ENCODE results near the gene GPER1. TPM values are rescaled to one million over a fixed set of nuclear protein-coding genes. Genes with fewer than 3 reads are reported as not detected.

Gene GPER1
- total RNA-seq, 1 experiment from 2014 or later: 1.2 TPM

DNA sequence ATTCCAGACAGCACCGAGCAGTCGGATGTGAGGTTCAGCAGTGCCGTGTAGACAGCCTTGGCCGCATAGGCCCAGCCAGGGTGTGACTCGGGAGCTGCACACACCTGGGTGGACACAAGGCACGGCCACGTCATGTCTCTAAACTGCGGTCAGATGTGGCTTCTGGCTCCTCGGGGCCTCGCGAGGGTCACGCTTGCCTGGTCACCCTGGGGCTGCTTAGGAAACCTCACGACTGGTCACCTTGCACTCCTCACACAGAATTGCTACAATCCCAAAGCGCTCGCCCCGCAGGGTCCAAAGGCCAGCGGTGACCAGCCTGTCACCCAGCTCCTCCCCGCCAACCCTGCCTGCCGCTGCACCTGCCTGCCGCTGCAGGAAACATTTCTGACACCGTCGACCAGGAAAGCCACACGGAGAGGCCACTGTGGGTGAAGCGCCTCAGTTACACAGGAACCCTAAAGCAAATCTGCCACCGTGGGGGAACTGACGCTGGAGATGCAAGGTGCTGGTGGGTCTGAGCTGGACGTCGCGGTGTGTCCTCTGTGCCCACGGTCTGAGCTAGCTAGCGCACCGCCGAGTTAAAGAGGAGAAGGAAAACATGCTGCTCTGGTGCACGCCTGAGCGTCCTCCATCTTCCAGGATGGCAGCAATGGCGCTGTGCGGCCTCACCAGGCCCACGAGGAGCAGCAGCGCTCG lies 5.0 kb downstream of the GPER1 start:
- Histone ChIP-seq H3K9me2 (ENCODE audit: insufficient read depth) (no peaks in the 10 kb centered on the region), H3K27ac (ENCODE audit: low read depth, low read length) (no peak overlapping the region), H2AFZ (ENCODE audit: low read depth, low read length, poor library complexity, severe bottlenecking) (no peak overlapping the region), H3K9me3 (ENCODE audit: control insufficient read depth in 1 of 2, insufficient read depth in 1 of 2, low read depth in 1 of 2, low read length in 2 of 2) (no peaks in the 10 kb centered on the region), H3K4me3 (replicated peaks in 1 of 2; ENCODE audit: low read depth in 1 of 2, low read length in 2 of 2) (no peak overlapping the region), H3K9ac (ENCODE audit: low read length) (no peak overlapping the region), H3K36me3 (ENCODE audit: control insufficient read depth in 1 of 2, insufficient read depth in 2 of 2, low read length in 2 of 2) (0 out of 4 replicates have a peak, but pooled peaks cover 0 to 2% of the 10 kb centered on the region in 2 experiments), H3K79me2 (ENCODE audit: insufficient read depth, low read length) (peaks cover 15% of the 10 kb centered on the region; the same call in 1 of the 2 replicates), H4K20me1 (ENCODE audit: insufficient read depth) (no peaks in the 10 kb centered on the region; the same call in 1 of the 2 replicates), H3K4me2 (ENCODE audit: low read length) (no peak overlapping the region), H3K27me3 (ENCODE audit: insufficient read depth, low read length) (no peaks in the 10 kb centered on the region), H3K4me1 (ENCODE audit: control insufficient read depth in 1 of 2, insufficient read depth in 2 of 2, low read length in 2 of 2) (peaks cover 10 to 14% of the 10 kb centered on the region in 2 experiments)
- ChIA-PET CTCF (no interaction called here), POLR2A (no interaction called here), RAD21 (ENCODE audit: low non-redundant PET in 1 of 2, low total read pairs in 2 of 2, uncharacterized antibody in 2 of 2, unreplicated experiment in 2 of 2) (no interaction called here)
- TF ChIP-seq SRF (IDR thresholded peaks at IDR 0.05; ENCODE audit: low read depth) (no peak), FOSL1 (IDR thresholded peaks at IDR 0.05; ENCODE audit: low read depth) (no peak), MAX (IDR thresholded peaks at IDR 0.05) (no peak), CBX3 (IDR thresholded peaks at IDR 0.05; ENCODE audit: low read depth) (no peak)
- TF ChIP-seq, protein P1, sequence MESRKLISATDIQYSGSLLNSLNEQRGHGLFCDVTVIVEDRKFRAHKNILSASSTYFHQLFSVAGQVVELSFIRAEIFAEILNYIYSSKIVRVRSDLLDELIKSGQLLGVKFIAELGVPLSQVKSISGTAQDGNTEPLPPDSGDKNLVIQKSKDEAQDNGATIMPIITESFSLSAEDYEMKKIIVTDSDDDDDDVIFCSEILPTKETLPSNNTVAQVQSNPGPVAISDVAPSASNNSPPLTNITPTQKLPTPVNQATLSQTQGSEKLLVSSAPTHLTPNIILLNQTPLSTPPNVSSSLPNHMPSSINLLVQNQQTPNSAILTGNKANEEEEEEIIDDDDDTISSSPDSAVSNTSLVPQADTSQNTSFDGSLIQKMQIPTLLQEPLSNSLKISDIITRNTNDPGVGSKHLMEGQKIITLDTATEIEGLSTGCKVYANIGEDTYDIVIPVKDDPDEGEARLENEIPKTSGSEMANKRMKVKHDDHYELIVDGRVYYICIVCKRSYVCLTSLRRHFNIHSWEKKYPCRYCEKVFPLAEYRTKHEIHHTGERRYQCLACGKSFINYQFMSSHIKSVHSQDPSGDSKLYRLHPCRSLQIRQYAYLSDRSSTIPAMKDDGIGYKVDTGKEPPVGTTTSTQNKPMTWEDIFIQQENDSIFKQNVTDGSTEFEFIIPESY (IDR thresholded peaks at IDR 0.05; ENCODE audit: extremely low read depth, insufficient replicate concordance, low read length): no peak
- no peak for ATAC-seq
- no peak for DNase-seq (ENCODE audit: low read depth, low spot score)
- intact Hi-C loops (cut with micrococcal nuclease): no loop called here
- no TSS peak for BruUV-seq (replicated peaks)

- no peaks in the 10 kb centered on the region for H3K9me2 ChIP-seq (ENCODE audit: insufficient read depth)
- peaks cover 5 to 9% of the 10 kb centered on the region in 2 experiments; a peak in 3 of 4 replicates for H3K4me1 ChIP-seq (ENCODE audit: control insufficient read depth in 1 of 2, insufficient read depth in 2 of 2, low read length in 2 of 2)
- H3K9me3 ChIP-seq (ENCODE audit: control insufficient read depth in 1 of 2, insufficient read depth in 1 of 2, low read depth in 1 of 2, low read length in 2 of 2): no peaks in the 10 kb centered on the region
- ChIA-PET CTCF (no interaction called here), POLR2A (no interaction called here), RAD21 (ENCODE audit: low non-redundant PET in 1 of 2, low total read pairs in 2 of 2, uncharacterized antibody in 2 of 2, unreplicated experiment in 2 of 2) (no interaction called here)
- ATAC-seq (no peak), DNase-seq (ENCODE audit: low read depth, low spot score) (no peak)
- H3K9ac ChIP-seq (ENCODE audit: low read length): no peak overlapping the region
- no peak overlapping the region for H3K27ac ChIP-seq (ENCODE audit: low read depth, low read length)
- BruUV-seq (replicated peaks): no TSS peak
- no peak overlapping the region for H2AFZ ChIP-seq (ENCODE audit: low read depth, low read length, poor library complexity, severe bottlenecking)
- H3K36me3 ChIP-seq (ENCODE audit: control insufficient read depth in 1 of 2, insufficient read depth in 2 of 2, low read length in 2 of 2): 0 out of 4 replicates have a peak, but pooled peaks cover 0 to 2% of the 10 kb centered on the region in 2 experiments
- H3K79me2 ChIP-seq (ENCODE audit: insufficient read depth, low read length): peaks cover 15% of the 10 kb centered on the region; the same call in 1 of the 2 replicates
- H3K4me2 ChIP-seq (ENCODE audit: low read length): no peak overlapping the region
- H3K4me3 ChIP-seq (replicated peaks in 1 of 2; ENCODE audit: low read depth in 1 of 2, low read length in 2 of 2): no peak overlapping the region
- no peaks in the 10 kb centered on the region for H4K20me1 ChIP-seq (ENCODE audit: insufficient read depth)
- H3K27me3 ChIP-seq (ENCODE audit: insufficient read depth, low read length): no peaks in the 10 kb centered on the region
- intact Hi-C loops (cut with micrococcal nuclease): no loop called here
- no peak for TF ChIP-seq JUND (IDR thresholded peaks at IDR 0.05)
- no peak for TF ChIP-seq CTCF (IDR thresholded peaks at IDR 0.05 in 2 of 3, conservative IDR thresholded peaks at IDR 0.05 in 1 of 3; ENCODE audit: borderline replicate concordance in 1 of 3, insufficient read depth in 1 of 3, low read depth in 2 of 3, low read length in 2 of 3)
- TF ChIP-seq YY1 (IDR thresholded peaks at IDR 0.05; ENCODE audit: extremely low read depth, insufficient replicate concordance, low read depth, low read length): no peak
- TF ChIP-seq CBX3 (IDR thresholded peaks at IDR 0.05; ENCODE audit: low read depth): no peak
- TF ChIP-seq FOSL1 (IDR thresholded peaks at IDR 0.05; ENCODE audit: low read depth): no peak
- TF ChIP-seq CEBPB (IDR thresholded peaks at IDR 0.05; ENCODE audit: low read depth): no peak
- no peak for TF ChIP-seq SRF (IDR thresholded peaks at IDR 0.05; ENCODE audit: low read depth)
- no peak for TF ChIP-seq TCF7L2 (IDR thresholded peaks at IDR 0.05; ENCODE audit: borderline replicate concordance, extremely low read depth, insufficient read depth, insufficient read length)
- TF ChIP-seq SIN3A (IDR thresholded peaks at IDR 0.05; ENCODE audit: low read depth): no peak
- TF ChIP-seq, protein P1 (IDR thresholded peaks at IDR 0.05; ENCODE audit: extremely low read depth, insufficient replicate concordance, low read length): no peak
- no peak for TF ChIP-seq EZH2 (IDR thresholded peaks at IDR 0.05)
These were observed 5.6 kb downstream of the GPER1 start for GRCh38 chr7:1093502-1093843.
